H1 (cell line): Measurements from ENCODE around the gene SLC22A2. TPM values are rescaled to one million over a fixed set of nuclear protein-coding genes. Genes with fewer than 3 reads are reported as not detected.

Source experiments
- CTCF ChIA-PET: fragments of 300-600 bp; sonication (Branson Sonifier 250); formaldehyde crosslinking; loops from one replicate; lab custom pipeline; 2021; ENCODE audit not compliant: partially characterized antibody; lab: Charles Lee
- POLR2A ChIA-PET: fragments of 300-600 bp; sonication (Branson Sonifier 250); formaldehyde crosslinking; loops from one replicate; lab custom pipeline; 2021; ENCODE audit warnings: inconsistent platforms; ENCODE audit not compliant: partially characterized antibody; lab: Charles Lee
- DNase-seq, 2 experiments: peaks; one replicate each; pipeline versions ENCODE4 v3.0.0 to v3.0.0-alpha.2; 2010 to 2022; ENCODE audit warnings: low spot score in 2 of 2, low read depth in 1 of 2, mixed read lengths in 1 of 2
- FAIRE-seq: peaks from 2 replicates; lab custom pipeline; 2011; peaks lifted over from hg19 to GRCh38; lab: Jason Lieb, UNC
- H2AFZ ChIP-seq: 2 replicates; pipeline ENCODE4 v1.8.1; 2012; ENCODE audit warnings: low read length, inconsistent platforms
- H2AK5ac ChIP-seq: 2 replicates; pipeline ENCODE4 v1.6.1; 2013; ENCODE audit warnings: low read depth, low read length
- H2BK120ac ChIP-seq: replicated peaks from 2 replicates; pipeline ENCODE3; 2013; ENCODE audit warnings: low read depth, low read length, inconsistent platforms
- H2BK12ac ChIP-seq: 2 replicates; pipeline ENCODE4 v1.6.1; 2013; ENCODE audit warnings: low read depth, low read length
- H2BK15ac ChIP-seq: 2 replicates; pipeline ENCODE4 v1.6.1; 2013; ENCODE audit warnings: low read length
- H2BK20ac ChIP-seq: 2 replicates; pipeline ENCODE4 v1.6.1; 2013; ENCODE audit warnings: low read length
- H2BK5ac ChIP-seq: 2 replicates; pipeline ENCODE4 v1.6.1; 2013; ENCODE audit warnings: low read depth, low read length
- H3K14ac ChIP-seq: 2 replicates; pipeline ENCODE4 v1.6.1; 2013; ENCODE audit warnings: inconsistent platforms; ENCODE audit not compliant: insufficient read length
- H3K18ac ChIP-seq: 2 replicates; pipeline ENCODE4 v1.6.1; 2013; ENCODE audit warnings: low read length; ENCODE audit errors: extremely low read depth
- H3K23ac ChIP-seq: 2 replicates; pipeline ENCODE4 v1.6.1; 2013; ENCODE audit warnings: inconsistent platforms; ENCODE audit not compliant: insufficient read length
- H3K23me2 ChIP-seq: 2 replicates; pipeline ENCODE4 v1.6.1; 2013; ENCODE audit warnings: low read depth, low read length
- H3K27ac ChIP-seq: 2 replicates; pipeline ENCODE4 v1.6.1; 2011; ENCODE audit warnings: low read depth, low read length, inconsistent platforms
- H3K27me3 ChIP-seq, 4 experiments: replicated peaks in 1 of 4; 1 replicate in 1 of 4; 2 replicates in 3 of 4; pipeline versions ENCODE4 v1.6.1 to v1.8.1; 2011 to 2013; ENCODE audit warnings: low read length in 3 of 4, mild to moderate bottlenecking in 3 of 4, inconsistent platforms in 2 of 4, mixed read lengths in 2 of 4, moderate library complexity in 1 of 4; ENCODE audit not compliant: control insufficient read depth in 3 of 4, insufficient read depth in 3 of 4; ENCODE audit errors: extremely low read depth in 1 of 4
- H3K36me3 ChIP-seq, 4 experiments: 2 replicates each; pipeline versions ENCODE4 v1.6.1 to v1.8.1; 2011 to 2013; ENCODE audit warnings: mild to moderate bottlenecking in 4 of 4, low read length in 3 of 4, moderate library complexity in 2 of 4, control low read depth in 1 of 4, inconsistent platforms in 1 of 4; ENCODE audit not compliant: insufficient read depth in 4 of 4, control insufficient read depth in 2 of 4
- H3K4ac ChIP-seq: replicated peaks from 2 replicates; pipeline ENCODE3; 2013; ENCODE audit warnings: low read length, low read depth, mixed read lengths, inconsistent platforms; ENCODE audit not compliant: insufficient read length
- H3K4me1 ChIP-seq, 4 experiments: replicated peaks in 1 of 4; 1 replicate in 1 of 4; 2 replicates in 3 of 4; pipeline versions ENCODE4 v1.6.1 to v1.8.1; 2011 to 2013; ENCODE audit warnings: low read length in 3 of 4, inconsistent platforms in 2 of 4, mixed read lengths in 1 of 4; ENCODE audit not compliant: insufficient read depth in 4 of 4, control insufficient read depth in 3 of 4
- H3K4me2 ChIP-seq, 2 experiments: 2 replicates each; pipeline versions ENCODE4 v1.6.1 to v1.8.1; 2011 to 2013; ENCODE audit warnings: low read depth in 2 of 2, low read length in 2 of 2, control low read depth in 1 of 2, inconsistent platforms in 1 of 2, mild to moderate bottlenecking in 1 of 2; ENCODE audit not compliant: insufficient read depth in 1 of 2
- H3K4me3 ChIP-seq, 4 experiments: fragments of 200-600, 300-600 bp in 1 of 4; sonication (generic), shearing (Covaris generic), sonication (Bioruptor Twin) in 1 of 4; 2 replicates each; pipeline versions ENCODE4 v1.5.1 to v1.8.1; 2011 to 2016; ENCODE audit warnings: low read length in 4 of 4, low read depth in 3 of 4, control low read depth in 2 of 4, inconsistent platforms in 2 of 4, mild to moderate bottlenecking in 2 of 4, mixed read lengths in 1 of 4, moderate library complexity in 1 of 4; ENCODE audit not compliant: insufficient read depth in 2 of 4; ENCODE audit errors: extremely low read depth in 1 of 4
- H3K56ac ChIP-seq: replicated peaks from 2 replicates; pipeline ENCODE3; 2013; ENCODE audit warnings: low read depth, mild to moderate bottlenecking, mixed read lengths, low read length, inconsistent platforms; ENCODE audit not compliant: insufficient read length
- H3K79me1 ChIP-seq: 2 replicates; pipeline ENCODE4 v1.6.1; 2013; ENCODE audit warnings: low read depth, low read length, control low read depth
- H3K79me2 ChIP-seq, 2 experiments: 2 replicates each; pipeline versions ENCODE4 v1.6.1 to v1.8.1; 2012 to 2013; ENCODE audit warnings: low read length in 2 of 2, mild to moderate bottlenecking in 2 of 2, inconsistent platforms in 1 of 2; ENCODE audit not compliant: insufficient read depth in 2 of 2, control insufficient read depth in 1 of 2
- H3K9ac ChIP-seq, 4 experiments: replicated peaks in 1 of 4; 1 replicate in 1 of 4; 2 replicates in 3 of 4; pipeline versions ENCODE4 v1.6.1 to v1.8.1; 2011 to 2013; ENCODE audit warnings: low read depth in 3 of 4, low read length in 3 of 4, control low read depth in 2 of 4, mild to moderate bottlenecking in 2 of 4, moderate library complexity in 2 of 4, inconsistent platforms in 1 of 4; ENCODE audit errors: extremely low read depth in 1 of 4
- H3K9me3 ChIP-seq, 2 experiments: 2 replicates each; pipeline versions ENCODE4 v1.6.1 to v1.8.1; 2012 to 2013; ENCODE audit warnings: mild to moderate bottlenecking in 2 of 2, moderate library complexity in 2 of 2, control low read depth in 1 of 2, inconsistent platforms in 1 of 2, low read depth in 1 of 2, low read length in 1 of 2, mixed read lengths in 1 of 2; ENCODE audit not compliant: insufficient read depth in 2 of 2
- H4K20me1 ChIP-seq, 2 experiments: replicated peaks in 1 of 2; 2 replicates each; pipeline versions ENCODE3 to v1.8.1; 2011 to 2013; ENCODE audit warnings: inconsistent platforms in 2 of 2, low read length in 2 of 2, mild to moderate bottlenecking in 1 of 2; ENCODE audit not compliant: insufficient read depth in 2 of 2, control insufficient read depth in 1 of 2
- H4K5ac ChIP-seq: 2 replicates; pipeline ENCODE4 v1.6.1; 2013; ENCODE audit warnings: low read length, low read depth, mixed read lengths, inconsistent platforms; ENCODE audit not compliant: insufficient read length
- H4K8ac ChIP-seq: 2 replicates; pipeline ENCODE4 v1.8.0; 2013; ENCODE audit warnings: mild to moderate bottlenecking, moderate library complexity, low read length, inconsistent platforms; ENCODE audit not compliant: insufficient read depth; ENCODE audit errors: extremely low read depth
- H4K91ac ChIP-seq: replicated peaks from 2 replicates; pipeline ENCODE3; 2013; ENCODE audit warnings: low read length, mixed read lengths, inconsistent platforms; ENCODE audit not compliant: insufficient read length
- BCL11A ChIP-seq, 2 experiments: IDR thresholded peaks; one replicate each; pipeline ENCODE4 v1.6.1; 2011; ENCODE audit warnings: low read depth in 2 of 2, low read length in 2 of 2, mild to moderate bottlenecking in 2 of 2
- CBX5 ChIP-seq: fragments of 300-800, 300-1000 bp; sonication (generic); IDR thresholded peaks from 2 replicates; pipeline ENCODE4 v1.7.1; 2016; ENCODE audit warnings: antibody characterized with exemption, low read length, low read depth
- CREB1 ChIP-seq: IDR thresholded peaks from 2 replicates; pipeline ENCODE4 v1.6.1; 2012; ENCODE audit warnings: inconsistent platforms
- FOSL1 ChIP-seq: IDR thresholded peaks from 2 replicates; pipeline ENCODE4 v1.6.1; 2011; ENCODE audit warnings: mild to moderate bottlenecking, low read depth, low read length, moderate library complexity; ENCODE audit not compliant: insufficient read depth
- HDAC6 ChIP-seq: IDR thresholded peaks from one replicate; pipeline ENCODE4 v1.7.1; 2012; ENCODE audit warnings: low read depth, mild to moderate bottlenecking, inconsistent platforms, low read length, moderate library complexity
- JUN ChIP-seq: IDR thresholded peaks from 2 replicates; pipeline ENCODE4 v1.6.1; 2011; ENCODE audit warnings: low read depth, mild to moderate bottlenecking, improper control_type of control experiment, low read length
- MAFK ChIP-seq: IDR thresholded peaks from 2 replicates; pipeline ENCODE4 v1.6.1; 2012; ENCODE audit warnings: low read depth, mild to moderate bottlenecking, improper control_type of control experiment, low read length
- MAX ChIP-seq: IDR thresholded peaks from 2 replicates; pipeline ENCODE4 v1.6.1; 2012; ENCODE audit warnings: inconsistent platforms
- POLR2A ChIP-seq, 2 experiments: IDR thresholded peaks; 1 replicate in 1 of 2; 2 replicates in 1 of 2; pipeline ENCODE4 v1.6.1; 2011; ENCODE audit warnings: low read depth in 2 of 2, low read length in 2 of 2, mild to moderate bottlenecking in 2 of 2; ENCODE audit errors: control extremely low read depth in 1 of 2
- RNF2 ChIP-seq: fragments of 200-900, 300-1000 bp; sonication (generic); IDR thresholded peaks from 2 replicates; pipeline ENCODE4 v1.7.1; 2016; ENCODE audit warnings: borderline replicate concordance, low read depth, mild to moderate bottlenecking, antibody characterized with exemption, low read length; ENCODE audit not compliant: poor library complexity, severe bottlenecking; ENCODE audit errors: missing control alignments
- SP1 ChIP-seq: IDR thresholded peaks from 2 replicates; pipeline ENCODE4 v1.6.1; 2011; ENCODE audit warnings: low read depth, low read length
- SUZ12 ChIP-seq: fragments of 200-600 bp; sonication (generic); IDR thresholded peaks from 2 replicates; pipeline ENCODE4 v1.6.1; 2012; ENCODE audit warnings: mild to moderate bottlenecking, inconsistent platforms, low read length, moderate library complexity, mixed read lengths
- YY1 ChIP-seq: IDR thresholded peaks from 2 replicates; pipeline ENCODE4 v1.6.1; 2011; ENCODE audit warnings: low read depth, mild to moderate bottlenecking, low read length
- WGBS, 2 experiments: shearing (Covaris generic) in 1 of 2; methylation state at CpG; one replicate each; pipeline versions ENCODE4 v1.1.6 to v1.1.7; 2013 to 2015; ENCODE audit warnings: low lambda C conversion rate in 2 of 2, mixed read lengths in 2 of 2, inconsistent platforms in 1 of 2, low coverage in 1 of 2, missing lambda C conversion rate in 1 of 2; ENCODE audit not compliant: insufficient replicate concordance in 2 of 2, insufficient coverage in 1 of 2, insufficient read length in 1 of 2; ENCODE audit errors: extremely low coverage in 1 of 2, missing lambda C conversion rate in 1 of 2; 5-methylcytosine and 5-hydroxymethylcytosine counted together
- polyA plus RNA-seq, 7 experiments: library from polyadenylated mRNA; depleted of rRNA in 3 of 7; stranded (reverse) in 5 of 7; unstranded in 2 of 7; fragments of >200 nt in 5 of 7; fragments of 200-250 nt in 2 of 7; gene quantifications; 1 replicate in 5 of 7; 2 replicates in 1 of 7; 4 replicates in 1 of 7; pipeline versions ENCODE4 v1.2.1 to v1.2.3, GENCODE V29; 2011 to 2013; ENCODE audit warnings: missing spikeins in 2 of 7, mixed read lengths in 2 of 7
- total RNA-seq: library from RNA; stranded (reverse); fragmentation: NEBNext Ultra II Directional; extraction: Animal tissue kit (Norgen Biotek cat#: 25700); gene quantifications from 2 replicates; pipeline ENCODE4 v1.2.1, GENCODE V29; 2021
- TF ChIP-seq, protein P1 (sequence below): IDR thresholded peaks from 2 replicates; pipeline ENCODE4 v1.6.1; 2012; ENCODE audit warnings: low read length, inconsistent platforms

The SLC22A2 gene
- total and polyA plus RNA-seq, 2 of the 8 experiments (the other 6 are each of a cell fraction or from before 2014, with no cell fraction given) = 0.23 to 1.4 TPM

GRCh38 chr6:160192840-160193239, 65.8 kb downstream of the SLC22A2 start:
- Histone ChIP-seq H3K36me3 (no peaks in the 10 kb centered on the region), H3K4me1 (no peaks in the 10 kb centered on the region), H4K8ac (no peak overlapping the region), H3K56ac (no peak overlapping the region), H3K4me2 (no peak overlapping the region), H4K20me1 (no peaks in the 10 kb centered on the region), H4K91ac (no peak overlapping the region), H3K79me2 (no peaks in the 10 kb centered on the region), H2AK5ac (no peak overlapping the region), H3K4ac (no peak overlapping the region), H3K9me3 (no peaks in the 10 kb centered on the region), H3K14ac (no peak overlapping the region), H2AFZ (no peak overlapping the region), H3K18ac (no peak overlapping the region), H3K79me1 (no peaks in the 10 kb centered on the region), H2BK20ac (no peak overlapping the region), H3K23ac (no peak overlapping the region), H3K23me2 (no peaks in the 10 kb centered on the region), H2BK120ac (no peak overlapping the region), H4K5ac (no peak overlapping the region), H3K27me3 (no peaks in the 10 kb centered on the region), H2BK5ac (no peak overlapping the region), H2BK12ac (no peak overlapping the region), H2BK15ac (no peak overlapping the region), H3K9ac (no peak overlapping the region), H3K27ac (no peak overlapping the region), H3K4me3 (no peak overlapping the region)
- FAIRE-seq = no peak
- ChIA-PET CTCF (no interaction called here), POLR2A (no interaction called here)
- DNase-seq = no peak
- 95% methylated on average over 1 of the region's 1 CpG; no CpG with 5 or more reads in 1 of the 2 experiments for WGBS, 2 experiments
- no peak for TF ChIP-seq BCL11A (IDR thresholded peaks at IDR 0.05; ENCODE audit: low read depth in 2 of 2, low read length in 2 of 2)
- TF ChIP-seq YY1 = no peak
- TF ChIP-seq SP1 = no peak
- TF ChIP-seq CREB1 = no peak
- TF ChIP-seq RNF2 = no peak
- TF ChIP-seq MAFK = no peak
- no peak for TF ChIP-seq MAX
- no peak for TF ChIP-seq FOSL1
- no peak for TF ChIP-seq HDAC6
- no peak for TF ChIP-seq POLR2A (IDR thresholded peaks at IDR 0.05; ENCODE audit: control extremely low read depth in 1 of 2, low read depth in 2 of 2, low read length in 2 of 2)
- no peak for TF ChIP-seq SUZ12
- TF ChIP-seq, protein P1, sequence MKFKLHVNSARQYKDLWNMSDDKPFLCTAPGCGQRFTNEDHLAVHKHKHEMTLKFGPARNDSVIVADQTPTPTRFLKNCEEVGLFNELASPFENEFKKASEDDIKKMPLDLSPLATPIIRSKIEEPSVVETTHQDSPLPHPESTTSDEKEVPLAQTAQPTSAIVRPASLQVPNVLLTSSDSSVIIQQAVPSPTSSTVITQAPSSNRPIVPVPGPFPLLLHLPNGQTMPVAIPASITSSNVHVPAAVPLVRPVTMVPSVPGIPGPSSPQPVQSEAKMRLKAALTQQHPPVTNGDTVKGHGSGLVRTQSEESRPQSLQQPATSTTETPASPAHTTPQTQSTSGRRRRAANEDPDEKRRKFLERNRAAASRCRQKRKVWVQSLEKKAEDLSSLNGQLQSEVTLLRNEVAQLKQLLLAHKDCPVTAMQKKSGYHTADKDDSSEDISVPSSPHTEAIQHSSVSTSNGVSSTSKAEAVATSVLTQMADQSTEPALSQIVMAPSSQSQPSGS = no peak
- no peak for TF ChIP-seq CBX5
- TF ChIP-seq JUN = no peak
